GM23338 (cell line): ENCODE measurements around the gene FUNDC2. TPM values are rescaled to one million over a fixed set of nuclear protein-coding genes. Genes with fewer than 3 reads are reported as not detected.

ENCODE experiments used
- ATAC-seq: fragments of 200-7000 bp; cut with Tn5 transposase; 3 replicates; pipeline ENCODE4 v1.9.1; 2020
- DNase-seq: peaks from one replicate; pipeline ENCODE4 v3.0.0-alpha.2; 2015; ENCODE audit warnings: low spot score
- H2AFZ ChIP-seq: fragments of 200-600 bp; sonication (generic); 2 replicates; pipeline ENCODE4 v1.8.0; 2016; ENCODE audit warnings: antibody characterized with exemption, mild to moderate bottlenecking, moderate library complexity
- H3F3A ChIP-seq: fragments of 200-600 bp; sonication (generic); replicated peaks from 2 replicates; pipeline ENCODE4 v1.8.0; 2017; ENCODE audit warnings: antibody characterized with exemption, mixed run types, low read depth
- H3K27ac ChIP-seq: fragments of 200-600 bp; sonication (generic); 2 replicates; pipeline ENCODE4 v1.6.1; 2016; ENCODE audit warnings: low read depth
- H3K27me3 ChIP-seq: fragments of 200-600 bp; sonication (generic); 2 replicates; pipeline ENCODE4 v1.8.0; 2016; ENCODE audit warnings: mild to moderate bottlenecking, mixed run types, moderate library complexity; ENCODE audit not compliant: insufficient read depth
- H3K36me3 ChIP-seq: fragments of 200-600 bp; sonication (generic); 2 replicates; pipeline ENCODE4 v1.8.0; 2016; ENCODE audit warnings: mild to moderate bottlenecking; ENCODE audit not compliant: insufficient read depth
- H3K4me1 ChIP-seq: fragments of 200-600 bp; sonication (generic); 2 replicates; pipeline ENCODE4 v1.8.0; 2016; ENCODE audit warnings: mild to moderate bottlenecking, moderate library complexity; ENCODE audit not compliant: insufficient read depth
- H3K4me2 ChIP-seq: fragments of 200-600 bp; sonication (generic); 2 replicates; pipeline ENCODE4 v1.7.1; 2017; ENCODE audit warnings: mixed run types
- H3K4me3 ChIP-seq: fragments of 200-600 bp; sonication (generic); 2 replicates; pipeline ENCODE4 v1.6.1; 2016; ENCODE audit warnings: mixed run types
- H3K79me2 ChIP-seq: fragments of 200-600 bp; sonication (generic); replicated peaks from 2 replicates; pipeline ENCODE4 v1.8.0; 2017; ENCODE audit warnings: mild to moderate bottlenecking; ENCODE audit not compliant: insufficient read depth
- H3K9me2 ChIP-seq: fragments of 200-600 bp; sonication (generic); 2 replicates; pipeline ENCODE4 v1.8.0; 2017; ENCODE audit not compliant: insufficient read depth
- H4K20me1 ChIP-seq: fragments of 200-600 bp; sonication (generic); replicated peaks from 2 replicates; pipeline ENCODE4 v1.8.0; 2017; ENCODE audit warnings: mild to moderate bottlenecking; ENCODE audit not compliant: insufficient read depth
- H3K27ac Mint-ChIP-seq: 2 replicates; pipeline ENCODE4 v1.8.0; 2020; ENCODE audit warnings: inconsistent platforms, mild to moderate bottlenecking, moderate library complexity, mixed read lengths
- H3K27me3 Mint-ChIP-seq: 3 replicates; pipeline ENCODE4 v1.8.0; 2022; ENCODE audit warnings: low read depth, mild to moderate bottlenecking, moderate library complexity, mixed read lengths, inconsistent platforms; ENCODE audit not compliant: insufficient read depth, poor library complexity
- H3K36me3 Mint-ChIP-seq: 3 replicates; pipeline ENCODE4 v1.8.0; 2021; ENCODE audit warnings: low read depth, mild to moderate bottlenecking, inconsistent platforms, moderate library complexity, mixed read lengths
- H3K4me1 Mint-ChIP-seq: 3 replicates; pipeline ENCODE4 v1.8.0; 2020; ENCODE audit warnings: mild to moderate bottlenecking, inconsistent platforms, mixed read lengths
- H3K4me3 Mint-ChIP-seq: 3 replicates; pipeline ENCODE4 v1.8.0; 2021; ENCODE audit warnings: moderate library complexity, mild to moderate bottlenecking, inconsistent platforms, mixed read lengths
- H3K9me3 Mint-ChIP-seq: 3 replicates; pipeline ENCODE4 v1.8.0; 2020; ENCODE audit warnings: moderate library complexity, mild to moderate bottlenecking, inconsistent platforms, mixed read lengths
- ETS1 ChIP-seq: IDR thresholded peaks from 2 replicates; pipeline ENCODE4 v1.6.1; 2016; ENCODE audit warnings: antibody characterized with exemption
- EZH2 ChIP-seq: fragments of 200-600 bp; sonication (generic); IDR thresholded peaks from one replicate; pipeline ENCODE4 v1.8.0; 2017; ENCODE audit warnings: antibody characterized with exemption, mild to moderate bottlenecking, low read depth; ENCODE audit not compliant: unreplicated experiment
- EZH2phosphoT487 ChIP-seq: fragments of 200-600 bp; sonication (generic); IDR thresholded peaks from one replicate; pipeline ENCODE4 v1.8.1; 2018; ENCODE audit warnings: antibody characterized with exemption; ENCODE audit not compliant: unreplicated experiment
- POLR2AphosphoS5 ChIP-seq: IDR thresholded peaks from 2 replicates; pipeline ENCODE4 v1.6.1; 2016; ENCODE audit warnings: antibody characterized with exemption, low read depth
- ZNF331 ChIP-seq: fragments of 250-450 bp; sonication (Bioruptor Pico); IDR thresholded peaks from 2 replicates; pipeline ENCODE4 v1.5.0; 2020; ENCODE audit warnings: low read depth, mild to moderate bottlenecking, moderate library complexity
- polyA plus RNA-seq: library from polyadenylated mRNA; unstranded; fragments of >200 nt; fragmentation: Nextera tagmentation; extraction: Ambion mirVana; gene quantifications from 2 replicates; pipeline ENCODE4 v1.2.1, GENCODE V29; 2016
- total RNA-seq: library from RNA; depleted of rRNA; stranded (reverse); fragments of >200 nt; shearing (Covaris generic); gene quantifications from 2 replicates; pipeline ENCODE4 v1.2.3, GENCODE V29; 2014
- TF ChIP-seq, protein P1 (sequence below), 2 experiments: fragments of 200-600 bp in 1 of 2; sonication (generic) in 1 of 2; conservative IDR thresholded peaks; 2 replicates each; pipeline versions ENCODE4 v1.5.1 to v1.6.1; 2016 to 2017; ENCODE audit warnings: antibody characterized with exemption in 2 of 2, low read depth in 2 of 2, mild to moderate bottlenecking in 2 of 2, moderate library complexity in 1 of 2
- TF ChIP-seq, protein P2 (sequence below): IDR thresholded peaks from one replicate; pipeline ENCODE4 v1.6.1; 2018; ENCODE audit warnings: antibody characterized with exemption; ENCODE audit not compliant: unreplicated experiment

Gene FUNDC2
- total and polyA plus RNA-seq, 2 experiments from 2014 or later, result 28.6 to 58.5 TPM

DNA sequence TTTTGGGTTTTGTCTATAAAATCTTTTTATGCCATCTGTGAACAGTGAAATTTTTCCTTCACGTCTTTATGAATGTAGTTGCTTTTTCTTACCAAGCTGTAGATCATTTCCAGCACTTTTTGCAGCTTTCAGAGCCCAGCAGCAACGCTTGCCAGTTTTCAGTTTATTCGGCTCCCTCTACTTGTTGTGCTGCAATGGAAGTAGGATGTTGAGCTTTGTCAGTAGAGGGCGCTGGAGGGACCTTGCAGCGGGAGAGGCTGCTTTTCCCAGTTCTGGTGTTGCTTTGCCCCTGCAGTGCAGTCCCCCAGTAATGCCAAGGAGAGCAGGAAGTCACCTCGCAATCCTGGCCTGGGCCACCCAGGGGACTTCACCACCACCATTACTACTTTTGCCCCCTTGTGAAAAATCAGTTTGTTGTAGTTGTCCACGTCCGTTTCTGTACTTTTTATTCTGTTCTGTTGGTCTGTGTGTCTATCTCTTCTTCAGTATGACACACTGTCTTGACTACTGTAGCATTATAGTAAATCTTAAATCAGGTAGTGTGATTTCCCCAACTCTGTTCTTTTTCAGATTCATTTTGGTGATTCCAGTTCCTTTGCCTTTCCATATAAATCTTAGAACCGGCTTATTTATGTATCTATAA, 22.5 kb downstream of the FUNDC2 start:
- Mint-ChIP-seq H3K4me3 (no peak overlapping the region), H3K4me1 (peaks cover 29% of the 10 kb centered on the region; the same call in 2 of the 3 replicates), H3K9me3 (no peaks in the 10 kb centered on the region), H3K36me3 (0 out of 3 replicates have a peak, but pooled peaks cover 8% of the 10 kb centered on the region), H3K27ac (no peak overlapping the region), H3K27me3 (peaks cover 3% of the 10 kb centered on the region)
- Histone ChIP-seq H3K27ac (no peak overlapping the region), H3K79me2 (no peaks in the 10 kb centered on the region), H2AFZ (no peak overlapping the region), H3K36me3 (no peaks in the 10 kb centered on the region), H3K4me1 (peaks cover 5% of the 10 kb centered on the region; the same call in 1 of the 2 replicates), H3F3A (no peaks in the 10 kb centered on the region), H4K20me1 (no peaks in the 10 kb centered on the region), H3K4me3 (no peak overlapping the region), H3K9me2 (no peaks in the 10 kb centered on the region), H3K27me3 (no peaks in the 10 kb centered on the region), H3K4me2 (no peak overlapping the region)
- DNase-seq (peak; percentile 75), ATAC-seq (peak; percentile 92)
- TF ChIP-seq, protein P1, sequence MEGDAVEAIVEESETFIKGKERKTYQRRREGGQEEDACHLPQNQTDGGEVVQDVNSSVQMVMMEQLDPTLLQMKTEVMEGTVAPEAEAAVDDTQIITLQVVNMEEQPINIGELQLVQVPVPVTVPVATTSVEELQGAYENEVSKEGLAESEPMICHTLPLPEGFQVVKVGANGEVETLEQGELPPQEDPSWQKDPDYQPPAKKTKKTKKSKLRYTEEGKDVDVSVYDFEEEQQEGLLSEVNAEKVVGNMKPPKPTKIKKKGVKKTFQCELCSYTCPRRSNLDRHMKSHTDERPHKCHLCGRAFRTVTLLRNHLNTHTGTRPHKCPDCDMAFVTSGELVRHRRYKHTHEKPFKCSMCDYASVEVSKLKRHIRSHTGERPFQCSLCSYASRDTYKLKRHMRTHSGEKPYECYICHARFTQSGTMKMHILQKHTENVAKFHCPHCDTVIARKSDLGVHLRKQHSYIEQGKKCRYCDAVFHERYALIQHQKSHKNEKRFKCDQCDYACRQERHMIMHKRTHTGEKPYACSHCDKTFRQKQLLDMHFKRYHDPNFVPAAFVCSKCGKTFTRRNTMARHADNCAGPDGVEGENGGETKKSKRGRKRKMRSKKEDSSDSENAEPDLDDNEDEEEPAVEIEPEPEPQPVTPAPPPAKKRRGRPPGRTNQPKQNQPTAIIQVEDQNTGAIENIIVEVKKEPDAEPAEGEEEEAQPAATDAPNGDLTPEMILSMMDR (conservative IDR thresholded peaks at IDR 0.05; ENCODE audit: low read depth in 2 of 2), result peak; percentile 64 to 81
- TF ChIP-seq ETS1 (no peak), EZH2phosphoT487 (no peak)

GRCh38 chrX:155052738-155053498, 26.3 kb downstream of the FUNDC2 start:
- Histone ChIP-seq H3K4me1 (no peaks in the 10 kb centered on the region), H3K79me2 (no peaks in the 10 kb centered on the region), H3K36me3 (no peaks in the 10 kb centered on the region), H2AFZ (no peak overlapping the region), H3F3A (no peaks in the 10 kb centered on the region), H3K27me3 (no peaks in the 10 kb centered on the region), H3K9me2 (no peaks in the 10 kb centered on the region), H3K4me3 (no peak overlapping the region), H3K27ac (no peak overlapping the region), H3K4me2 (no peak overlapping the region), H4K20me1 (no peaks in the 10 kb centered on the region)
- H3K27ac Mint-ChIP-seq, result no peak overlapping the region
- ATAC-seq (no peak), DNase-seq (no peak)
- H3K27me3 Mint-ChIP-seq, result peaks cover 2% of the 10 kb centered on the region
- 0 out of 3 replicates have a peak, but pooled peaks cover 10% of the 10 kb centered on the region for H3K36me3 Mint-ChIP-seq
- peaks cover 8% of the 10 kb centered on the region; the same call in 2 of the 3 replicates for H3K4me1 Mint-ChIP-seq
- TF ChIP-seq POLR2AphosphoS5, result no peak
- no peak overlapping the region for H3K4me3 Mint-ChIP-seq
- H3K9me3 Mint-ChIP-seq, result no peaks in the 10 kb centered on the region

DNA sequence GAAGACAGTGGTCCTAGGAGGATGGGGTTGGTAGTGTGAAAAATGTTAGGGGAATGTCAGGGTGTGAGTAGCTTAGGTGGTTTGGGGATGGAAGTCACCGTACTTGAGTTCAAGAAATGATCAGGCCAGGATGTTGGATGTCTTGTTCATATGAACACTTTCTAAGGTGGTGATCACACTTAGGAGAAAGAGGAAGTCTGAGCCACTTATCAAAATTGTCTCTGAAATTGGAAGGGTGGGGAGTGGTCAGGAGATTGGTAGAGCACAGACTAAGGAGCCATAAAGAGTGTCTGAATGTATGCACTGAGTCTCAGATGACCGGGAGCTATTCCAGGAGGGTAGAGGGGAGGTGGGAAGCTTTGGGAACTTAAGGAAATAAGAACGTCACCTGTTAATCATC, 27.0 kb downstream of the FUNDC2 start:
- H4K20me1 ChIP-seq, result no peaks in the 10 kb centered on the region
- no peaks in the 10 kb centered on the region for H3K4me1 ChIP-seq
- TF ChIP-seq POLR2AphosphoS5 (no peak), ZNF331 (CRISPR knock-in tag) (no peak), EZH2 (no peak), ETS1 (no peak)
- TF ChIP-seq, protein P2, sequence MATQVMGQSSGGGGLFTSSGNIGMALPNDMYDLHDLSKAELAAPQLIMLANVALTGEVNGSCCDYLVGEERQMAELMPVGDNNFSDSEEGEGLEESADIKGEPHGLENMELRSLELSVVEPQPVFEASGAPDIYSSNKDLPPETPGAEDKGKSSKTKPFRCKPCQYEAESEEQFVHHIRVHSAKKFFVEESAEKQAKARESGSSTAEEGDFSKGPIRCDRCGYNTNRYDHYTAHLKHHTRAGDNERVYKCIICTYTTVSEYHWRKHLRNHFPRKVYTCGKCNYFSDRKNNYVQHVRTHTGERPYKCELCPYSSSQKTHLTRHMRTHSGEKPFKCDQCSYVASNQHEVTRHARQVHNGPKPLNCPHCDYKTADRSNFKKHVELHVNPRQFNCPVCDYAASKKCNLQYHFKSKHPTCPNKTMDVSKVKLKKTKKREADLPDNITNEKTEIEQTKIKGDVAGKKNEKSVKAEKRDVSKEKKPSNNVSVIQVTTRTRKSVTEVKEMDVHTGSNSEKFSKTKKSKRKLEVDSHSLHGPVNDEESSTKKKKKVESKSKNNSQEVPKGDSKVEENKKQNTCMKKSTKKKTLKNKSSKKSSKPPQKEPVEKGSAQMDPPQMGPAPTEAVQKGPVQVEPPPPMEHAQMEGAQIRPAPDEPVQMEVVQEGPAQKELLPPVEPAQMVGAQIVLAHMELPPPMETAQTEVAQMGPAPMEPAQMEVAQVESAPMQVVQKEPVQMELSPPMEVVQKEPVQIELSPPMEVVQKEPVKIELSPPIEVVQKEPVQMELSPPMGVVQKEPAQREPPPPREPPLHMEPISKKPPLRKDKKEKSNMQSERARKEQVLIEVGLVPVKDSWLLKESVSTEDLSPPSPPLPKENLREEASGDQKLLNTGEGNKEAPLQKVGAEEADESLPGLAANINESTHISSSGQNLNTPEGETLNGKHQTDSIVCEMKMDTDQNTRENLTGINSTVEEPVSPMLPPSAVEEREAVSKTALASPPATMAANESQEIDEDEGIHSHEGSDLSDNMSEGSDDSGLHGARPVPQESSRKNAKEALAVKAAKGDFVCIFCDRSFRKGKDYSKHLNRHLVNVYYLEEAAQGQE, result no peak

More for the DNA sequence above, 27.0 kb downstream of the FUNDC2 start:
- no peaks in the 10 kb centered on the region for H3K9me3 Mint-ChIP-seq
- no peak overlapping the region for H3K4me3 ChIP-seq
- H3K4me3 Mint-ChIP-seq, result no peak overlapping the region
- no peak overlapping the region for H3K27ac ChIP-seq
- peaks cover 6% of the 10 kb centered on the region; the same call in 2 of the 3 replicates for H3K4me1 Mint-ChIP-seq
- H3K79me2 ChIP-seq, result no peaks in the 10 kb centered on the region
- H3K36me3 Mint-ChIP-seq, result 0 out of 3 replicates have a peak, but pooled peaks cover 10% of the 10 kb centered on the region
- no peaks in the 10 kb centered on the region for H3K9me2 ChIP-seq
- H3K27ac Mint-ChIP-seq, result no peak overlapping the region
- H2AFZ ChIP-seq, result no peak overlapping the region
- peaks cover 2% of the 10 kb centered on the region for H3K27me3 Mint-ChIP-seq
- DNase-seq, result no peak
- H3K4me2 ChIP-seq, result no peak overlapping the region
- no peaks in the 10 kb centered on the region for H3K27me3 ChIP-seq
- ATAC-seq, result no peak
- H3K36me3 ChIP-seq, result no peaks in the 10 kb centered on the region
- no peaks in the 10 kb centered on the region for H3F3A ChIP-seq
